HG03469 (cell line): ENCODE data around the gene FBXL12.
"Not testable (repeated sequence)": the region's sequence is repeated elsewhere in the genome, so short reads cannot be mapped to it uniquely, and the experiment has no call there.

ENCODE experiments used
- ATAC-seq: cut with Tn5 transposase; IDR thresholded peaks from one replicate; pipeline ENCODE4 v1.9.1; 2021; ENCODE audit warnings: mild to moderate bottlenecking, moderate library complexity, moderate number of reproducible peaks; ENCODE audit not compliant: unreplicated experiment

Gene FBXL12

GRCh38 chr19:9842834-9843625 lies 24.2 kb upstream of the FBXL12 start:
- no peak for ATAC-seq

GRCh38 chr19:9839415-9839814 lies 20.5 kb upstream of the FBXL12 start:
- ATAC-seq: no peak

GRCh38 chr19:9838324-9838723 lies 19.4 kb upstream of the FBXL12 start:
- no peak for ATAC-seq

- no peak for ATAC-seq
Observed at GRCh38 chr19:9836021-9836420, 17.1 kb upstream of the FBXL12 start.

GRCh38 chr19:9835507-9835949 lies 16.6 kb upstream of the FBXL12 start:
- peak; percentile 12 for ATAC-seq

- ATAC-seq: peak; percentile 74
Observed at GRCh38 chr19:9834726-9835506, 16.0 kb upstream of the FBXL12 start, which contains the start of gene PIN1. TSS of gene PIN1 (plus strand) at chr19:9835318. CDS start at chr19:9835345, 27 bp downstream.

- ATAC-seq: no peak
Observed at GRCh38 chr19:9834307-9834725, 15.4 kb upstream of the FBXL12 start.

- ATAC-seq: no peak
Observed at GRCh38 chr19:9828551-9829063, 9.7 kb upstream of the FBXL12 start.

- ATAC-seq: peak; percentile 73
Observed at GRCh38 chr19:9827289-9828238, 8.7 kb upstream of the FBXL12 start, which contains the start of gene UBL5. TSS of gene UBL5 (plus strand) at chr19:9827918. CDS start at chr19:9828338, 420 bp downstream.

- no peak for ATAC-seq
Observed at GRCh38 chr19:9823816-9824215, 4.9 kb upstream of the FBXL12 start.

GRCh38 chr19:9820034-9820433 lies 1.2 kb upstream of the FBXL12 start:
- not testable (repeated sequence) for ATAC-seq

GRCh38 chr19:9819596-9819909 lies 674 bp upstream of the FBXL12 start:
- no peak for ATAC-seq

GRCh38 chr19:9818175-9818733 lies 625 bp downstream of the FBXL12 start:
- no peak for ATAC-seq

GRCh38 chr19:9811139-9811538 lies 7.7 kb downstream of the FBXL12 start:
- no peak for ATAC-seq

GRCh38 chr19:9808855-9809824 lies 9.7 kb downstream of the FBXL12 start:
- no peak for ATAC-seq

- no peak for ATAC-seq
Observed at GRCh38 chr19:9806803-9807202, 12.1 kb downstream of the FBXL12 start.

GRCh38 chr19:9801976-9802375 lies 16.9 kb downstream of the FBXL12 start:
- ATAC-seq: no peak

GRCh38 chr19:9799162-9799561 lies 19.7 kb downstream of the FBXL12 start:
- no peak for ATAC-seq

GRCh38 chr19:9797871-9798270 lies 21.0 kb downstream of the FBXL12 start:
- ATAC-seq: no peak
